HG02759 (cell line): ENCODE results near the gene OLFML2B.
"Not testable (repeated sequence)": the region's sequence is repeated elsewhere in the genome, so short reads cannot be mapped to it uniquely, and the experiment has no call there.

Experiments
- ATAC-seq: cut with Tn5 transposase; IDR thresholded peaks from one replicate; pipeline ENCODE4 v1.9.1; 2021; ENCODE audit warnings: mild to moderate bottlenecking, moderate library complexity; ENCODE audit not compliant: unreplicated experiment

The OLFML2B gene

DNA sequence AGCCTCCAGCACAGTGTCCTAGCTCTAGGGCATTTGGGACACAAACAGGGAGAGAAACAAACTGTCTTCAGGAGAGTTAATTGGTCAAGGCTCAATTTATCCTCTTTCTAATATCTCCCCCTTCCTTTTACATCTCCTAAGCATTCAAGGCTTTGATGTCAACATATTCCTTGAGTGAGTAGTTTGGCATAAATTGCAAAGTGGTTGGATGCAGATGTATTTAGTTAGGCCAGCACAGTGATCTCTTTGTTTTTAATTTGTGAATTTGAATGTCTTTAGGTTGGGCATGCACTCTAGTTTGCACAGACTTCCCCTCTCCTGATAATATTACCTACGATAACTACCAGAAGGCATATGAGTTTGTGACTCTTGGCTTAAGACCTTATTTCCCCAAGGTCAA, 12.5 kb upstream of the OLFML2B start:
- ATAC-seq = no peak

- no peak for ATAC-seq
Measured at GRCh38 chr1:162035241-162035640, 11.6 kb upstream of the OLFML2B start.

DNA sequence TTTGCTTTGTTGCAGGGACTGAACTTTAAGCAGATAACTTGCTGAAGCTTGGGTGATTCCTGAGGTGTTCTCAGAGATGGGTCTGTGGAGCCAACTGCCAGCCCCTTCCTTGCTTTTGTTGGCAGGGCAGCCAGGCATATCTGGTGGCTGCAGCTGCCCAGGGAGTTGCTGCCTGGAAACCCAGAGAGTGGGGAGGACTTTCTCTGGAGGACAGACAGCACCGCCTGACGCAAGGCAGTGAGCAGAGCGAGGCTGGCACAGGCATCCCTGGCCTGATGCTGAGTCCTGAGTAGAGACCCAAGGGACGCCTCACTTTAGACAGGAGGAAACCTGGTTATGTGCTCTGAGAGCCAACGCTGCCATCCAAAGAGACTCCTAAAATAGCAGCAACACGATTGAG, 9.8 kb upstream of the OLFML2B start:
- ATAC-seq = no peak

DNA sequence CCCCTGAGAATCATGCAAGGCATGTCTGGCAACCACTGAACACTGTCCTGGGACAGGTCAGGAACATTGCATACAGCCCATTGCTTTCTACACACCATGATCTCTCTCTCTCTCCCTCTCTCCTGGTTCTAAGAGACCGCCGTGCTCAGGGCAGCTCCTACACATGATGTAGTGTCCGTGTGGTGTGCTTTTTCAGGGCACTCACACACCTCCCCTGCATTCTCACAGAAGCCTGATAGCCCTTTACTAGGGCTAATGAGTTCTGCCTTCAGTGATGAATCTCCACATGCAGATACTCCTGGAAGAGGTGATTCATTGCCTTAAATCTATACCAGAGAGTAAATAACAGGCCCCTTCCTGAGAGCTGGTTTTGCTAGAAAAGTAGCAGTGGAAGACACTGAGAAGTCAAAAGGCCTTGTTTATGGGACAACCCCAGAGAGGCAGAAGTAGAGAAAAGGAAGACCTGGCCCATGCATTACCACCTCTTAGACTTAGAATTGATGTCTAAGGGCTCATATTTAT, 7.2 kb upstream of the OLFML2B start:
- ATAC-seq = no peak

- no peak for ATAC-seq
Measured at GRCh38 chr1:162029157-162029556, 5.5 kb upstream of the OLFML2B start.

- ATAC-seq = peak; percentile 71
Measured at GRCh38 chr1:162028726-162029125, 5.1 kb upstream of the OLFML2B start.

- no peak for ATAC-seq
Measured at GRCh38 chr1:162026881-162027280, 3.2 kb upstream of the OLFML2B start.

- ATAC-seq = no peak
Measured at GRCh38 chr1:162025541-162025940, 1.9 kb upstream of the OLFML2B start.

DNA sequence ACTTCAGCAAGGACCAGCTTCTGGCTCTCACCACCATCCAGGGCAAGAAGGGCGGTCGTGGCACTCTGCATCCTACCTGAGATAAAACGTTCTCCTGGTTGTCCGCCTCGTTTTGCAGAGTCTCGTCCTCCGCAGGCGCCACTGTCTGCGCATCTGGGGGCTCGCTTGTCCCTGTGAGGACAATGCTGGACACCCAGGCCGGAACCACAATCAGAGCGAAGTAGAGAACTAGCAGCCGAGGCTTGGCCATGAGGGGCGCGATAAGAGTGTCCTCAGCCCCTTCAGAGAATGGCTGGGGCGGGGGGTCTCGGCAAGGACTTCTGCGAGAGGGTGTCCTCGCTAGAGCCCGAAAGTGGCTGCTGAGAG, 505 bp downstream of the OLFML2B start:
- ATAC-seq = no peak

DNA sequence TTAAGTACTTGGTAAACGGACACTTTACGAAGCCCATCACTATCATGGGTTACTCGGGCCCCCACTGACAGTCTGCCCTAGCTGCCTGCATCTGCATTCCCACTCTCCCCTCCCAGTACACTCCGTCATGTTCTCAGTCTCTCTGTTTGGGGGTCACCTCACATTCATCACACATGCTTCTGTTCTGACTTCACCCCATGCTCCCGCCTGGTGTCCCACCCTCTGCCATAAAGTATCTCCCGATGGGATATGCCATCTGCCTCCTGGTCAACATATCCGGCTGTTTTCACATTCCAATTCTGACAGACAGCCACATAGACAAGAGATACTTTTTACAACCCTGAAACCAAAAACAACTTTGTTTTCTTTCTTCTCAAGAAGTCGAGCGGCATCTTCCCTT, 1.0 kb downstream of the OLFML2B start:
- ATAC-seq = no peak

- ATAC-seq = no peak
Measured at GRCh38 chr1:162021124-162021523, 2.5 kb downstream of the OLFML2B start.

GRCh38 chr1:162020150-162020549, 3.5 kb downstream of the OLFML2B start:
- ATAC-seq = no peak

- ATAC-seq = no peak
Measured at GRCh38 chr1:162019446-162019845, 4.2 kb downstream of the OLFML2B start.

DNA sequence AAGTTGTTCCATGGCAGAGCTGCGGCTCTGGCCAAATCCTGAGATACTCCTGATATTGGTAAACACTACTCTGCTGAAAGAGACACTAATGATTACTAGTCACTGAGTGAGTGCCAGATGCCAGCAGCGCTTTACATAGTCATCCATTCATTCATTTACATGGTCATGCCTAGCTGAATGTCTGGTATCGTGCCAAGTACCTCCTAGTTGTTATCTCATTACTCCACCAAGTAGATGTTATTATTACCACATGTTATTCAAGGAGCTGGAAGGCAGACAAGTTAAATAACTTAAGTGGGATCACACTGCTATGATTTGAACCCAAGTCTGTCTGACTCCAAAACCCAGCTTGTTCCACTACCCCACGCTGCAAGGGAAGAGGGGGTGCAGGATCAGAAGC, 4.7 kb downstream of the OLFML2B start:
- ATAC-seq = no peak

GRCh38 chr1:162018418-162018817, 5.3 kb downstream of the OLFML2B start:
- ATAC-seq = no peak

- not testable (repeated sequence) for ATAC-seq
Measured at GRCh38 chr1:162017791-162018190, 5.9 kb downstream of the OLFML2B start.

DNA sequence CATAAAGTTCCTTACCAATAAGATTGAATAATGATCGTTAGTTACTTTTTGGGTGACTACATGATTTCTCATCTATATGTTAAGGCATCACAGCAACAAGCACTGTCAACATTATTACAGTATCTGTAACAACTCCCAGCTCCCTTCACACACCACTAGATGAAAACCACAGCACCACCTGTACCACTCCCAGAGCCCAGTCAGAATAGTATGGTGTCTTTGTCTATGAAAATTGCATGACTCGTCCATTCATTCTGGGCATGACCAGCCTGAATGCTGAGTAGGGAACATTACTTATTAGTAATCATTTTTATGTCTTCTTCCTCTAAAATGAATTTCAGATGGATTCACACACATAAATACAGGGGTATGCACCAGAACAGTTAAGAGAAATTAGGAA, 7.0 kb downstream of the OLFML2B start:
- no peak for ATAC-seq

GRCh38 chr1:162015196-162015595, 8.5 kb downstream of the OLFML2B start:
- no peak for ATAC-seq

DNA sequence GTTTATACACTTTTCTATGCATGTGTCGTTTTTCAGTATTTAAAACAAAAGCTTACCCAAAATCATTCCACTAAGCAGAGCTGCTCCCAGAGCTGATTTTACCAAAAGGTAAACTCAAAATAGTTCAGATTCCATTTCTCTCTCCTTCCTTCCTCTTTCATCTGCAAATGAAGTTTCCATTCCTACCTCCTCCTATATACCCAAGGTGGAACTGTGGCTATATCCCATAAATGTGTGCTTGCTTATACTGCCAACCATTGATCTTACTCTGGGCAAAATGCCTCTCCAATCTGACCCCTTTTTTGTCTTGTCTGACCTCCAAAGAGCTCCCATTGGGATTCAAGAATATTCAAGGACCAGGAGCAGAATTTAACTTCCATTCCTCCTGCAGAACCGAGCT, 9.5 kb downstream of the OLFML2B start:
- no peak for ATAC-seq

GRCh38 chr1:162013289-162013688, 10.4 kb downstream of the OLFML2B start:
- no peak for ATAC-seq

GRCh38 chr1:162011337-162012012, 12.2 kb downstream of the OLFML2B start:
- ATAC-seq = no peak

DNA sequence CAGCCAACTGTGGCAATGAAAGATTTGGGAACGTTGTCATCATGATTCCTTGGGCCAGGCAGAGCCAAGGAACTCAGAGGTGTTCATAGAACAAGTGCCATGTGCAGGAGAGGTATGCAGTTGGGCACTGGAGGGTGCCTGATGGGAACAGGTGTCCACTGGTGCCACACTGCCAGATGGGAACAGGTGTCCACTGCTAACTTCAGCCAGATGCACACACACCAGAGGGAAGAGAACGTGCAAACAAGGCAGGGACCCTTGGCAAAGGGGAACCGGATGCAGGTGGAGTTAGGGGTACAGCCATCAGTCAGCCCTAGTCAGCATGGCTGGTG, 13.5 kb downstream of the OLFML2B start:
- no peak for ATAC-seq

GRCh38 chr1:162009501-162010174, 14.0 kb downstream of the OLFML2B start:
- ATAC-seq = no peak
